GM20431 (cell line): ENCODE data around the gene PLOD1.
"Not testable (repeated sequence)": the region's sequence is repeated elsewhere in the genome, so short reads cannot be mapped to it uniquely, and the experiment has no call there.

Experiments
- in situ Hi-C: fragments of 300-500 bp; cut with MseI, MboI; formaldehyde crosslinking; loops from one replicate; pipeline ENCODE4 v1.15.0; 2020; ENCODE audit warnings: low sequenced_read_pairs; ENCODE audit not compliant: unreplicated experiment

Gene PLOD1

GRCh38 chr1:11934302-11935056 is at the start of gene PLOD1:
PLOD1 (plus strand) TSS chr1:11934717; CDS start chr1:11934780, 63 bp downstream.
- in situ Hi-C loops = no loop called here

GRCh38 chr1:11885916-11886315 is 48.6 kb upstream of the PLOD1 start:
- in situ Hi-C loops = no loop called here

DNA sequence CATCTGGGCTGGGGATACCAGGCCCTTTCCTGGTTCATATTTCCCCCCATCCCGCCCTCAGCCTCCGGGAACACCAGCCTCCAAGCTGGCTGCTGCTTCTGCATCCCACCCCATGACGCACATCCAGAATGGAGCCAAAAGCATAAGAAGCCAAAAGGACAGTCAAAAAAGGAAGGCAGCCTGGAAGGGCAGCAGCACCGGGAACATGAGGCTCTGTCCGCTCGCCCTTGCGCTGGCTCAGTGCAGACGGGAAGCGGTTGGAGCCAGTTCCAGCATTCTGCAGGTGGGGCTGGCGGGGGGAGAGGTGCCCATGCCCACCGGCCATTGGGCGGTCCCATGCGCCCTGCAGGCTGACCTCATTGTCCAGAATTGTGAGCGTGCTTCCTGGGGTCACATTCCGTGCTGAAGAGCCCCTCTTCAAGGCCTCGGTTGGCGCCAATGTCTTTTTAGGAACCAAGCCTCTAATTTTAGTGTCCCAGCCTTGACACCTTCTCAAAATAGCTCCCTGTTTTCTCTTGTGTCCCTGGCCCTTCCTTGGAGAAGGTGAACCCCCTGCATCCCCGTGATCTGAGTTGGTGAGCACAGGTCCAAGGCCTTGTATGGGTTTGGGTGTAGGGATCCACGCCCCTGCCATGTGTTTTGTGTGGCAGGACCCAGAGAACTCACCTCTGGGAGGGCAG is 47.4 kb upstream of the PLOD1 start:
- in situ Hi-C loops = no loop called here

DNA sequence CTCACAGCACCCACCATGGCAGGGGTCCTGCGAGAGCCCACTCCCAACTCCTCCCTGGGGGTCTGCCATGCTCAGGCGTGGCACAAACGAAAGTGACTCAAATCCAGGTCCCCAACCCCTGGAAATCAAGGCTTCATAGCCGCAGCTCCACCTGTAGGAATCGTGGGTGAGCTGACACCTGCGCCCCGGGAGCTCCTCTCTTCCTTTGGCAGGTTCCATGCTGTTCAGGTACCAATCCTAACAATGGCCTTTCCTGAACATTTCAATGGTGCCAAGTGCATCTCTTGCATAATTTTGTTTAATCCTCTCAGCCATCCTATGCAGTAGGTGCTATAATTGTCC is 46.9 kb upstream of the PLOD1 start:
- in situ Hi-C loops = no loop called here

GRCh38 chr1:11888206-11888876 is 46.2 kb upstream of the PLOD1 start:
- in situ Hi-C loops = no loop called here

DNA sequence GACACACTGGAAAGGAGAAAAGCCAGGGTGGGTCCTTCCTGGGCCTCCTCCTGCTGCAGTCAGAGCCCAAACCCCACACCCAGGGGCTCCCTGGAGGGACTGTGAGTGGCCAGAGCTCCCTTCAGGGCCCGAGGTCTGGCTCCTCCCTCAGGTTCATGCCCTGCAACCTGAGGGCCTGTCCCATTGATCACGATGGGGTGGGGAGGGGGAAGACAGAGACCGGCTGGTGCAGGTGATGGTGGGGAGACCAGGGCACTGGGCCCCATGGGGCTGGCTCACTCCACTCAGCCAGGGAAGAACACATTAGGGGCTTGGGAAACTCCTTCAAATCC is 45.7 kb upstream of the PLOD1 start:
- in situ Hi-C loops = no loop called here

DNA sequence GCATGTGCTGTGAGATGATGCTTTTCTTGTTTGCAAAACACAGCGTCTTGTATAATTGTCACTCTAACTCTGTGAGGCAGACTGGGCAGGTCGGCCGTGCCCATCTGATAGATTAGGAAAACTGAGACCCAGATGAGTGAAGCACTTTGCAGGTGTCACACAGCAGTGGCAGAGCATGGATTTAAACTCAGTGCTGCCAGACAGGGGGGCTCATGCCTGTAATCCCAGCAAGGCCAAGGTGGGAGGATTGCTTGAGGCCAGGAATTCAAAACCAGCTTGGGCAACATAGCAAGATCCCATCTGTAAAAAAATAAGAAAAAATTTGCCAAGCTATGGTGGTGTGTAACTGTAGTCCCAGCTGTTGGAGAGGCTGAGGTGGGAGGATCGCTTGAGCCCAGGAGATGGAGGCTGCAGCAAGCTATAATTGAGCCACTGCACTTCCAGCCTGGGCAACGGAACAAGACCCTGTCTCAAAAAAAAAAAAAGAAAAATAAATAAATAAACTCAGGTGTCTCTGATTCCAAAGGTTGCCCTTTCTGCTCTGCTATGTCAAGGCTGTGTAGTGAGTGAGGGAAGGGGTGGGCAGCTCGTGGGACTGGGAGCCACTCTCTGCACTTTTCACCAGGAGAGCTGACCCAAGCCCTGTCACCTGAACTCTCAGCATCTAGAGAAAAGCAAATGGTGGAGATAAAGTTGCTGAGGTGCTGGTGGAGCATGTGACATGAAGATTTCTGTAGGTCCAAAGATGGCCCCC is 42.9 kb upstream of the PLOD1 start:
- in situ Hi-C loops = loop anchor here (10.0 kb wide), 1 partner anchor 47 kb away; the partner anchor contains the start of gene NPPA

- in situ Hi-C loops = loop anchor here (10.0 kb wide), 1 partner anchor 49 kb away; the partner anchor contains the start of gene NPPA
Measured at GRCh38 chr1:11893907-11894251, 40.6 kb upstream of the PLOD1 start.

GRCh38 chr1:11894501-11894900 is 40.0 kb upstream of the PLOD1 start:
- in situ Hi-C loops = loop anchor here (10.0 kb wide), 1 partner anchor 50 kb away; the partner anchor contains the start of gene NPPA

GRCh38 chr1:11898086-11898785 is 36.3 kb upstream of the PLOD1 start:
- in situ Hi-C loops = loop anchor here (10.0 kb wide), 1 partner anchor 53 kb away; the partner anchor contains the start of gene NPPA

- in situ Hi-C loops = loop anchor here (10.0 kb wide), 1 partner anchor 54 kb away; the partner anchor contains the start of gene NPPA
Measured at GRCh38 chr1:11898831-11899467, 35.6 kb upstream of the PLOD1 start.

DNA sequence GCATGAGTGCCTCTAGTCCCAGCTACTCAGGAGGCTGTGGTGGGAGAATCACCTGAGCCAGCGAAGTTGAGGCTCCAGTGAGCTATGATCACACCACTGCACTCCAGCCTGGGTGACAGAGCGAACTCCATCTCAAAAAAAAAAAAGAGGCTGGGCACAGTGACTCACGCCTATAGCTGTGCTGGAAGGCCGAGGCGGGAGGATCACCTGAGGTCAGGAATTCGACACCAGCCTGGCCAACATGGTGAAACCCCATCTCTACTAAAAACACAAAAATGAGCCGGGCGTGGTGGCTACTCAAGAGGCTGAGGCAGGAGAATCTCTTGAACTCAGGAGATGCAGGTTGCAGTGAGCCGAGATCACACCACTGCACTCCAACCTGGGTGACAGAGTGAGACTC is 33.1 kb upstream of the PLOD1 start:
- in situ Hi-C loops = not testable (repeated sequence)

- in situ Hi-C loops = no loop called here
Measured at GRCh38 chr1:11903210-11903609, 31.3 kb upstream of the PLOD1 start.

DNA sequence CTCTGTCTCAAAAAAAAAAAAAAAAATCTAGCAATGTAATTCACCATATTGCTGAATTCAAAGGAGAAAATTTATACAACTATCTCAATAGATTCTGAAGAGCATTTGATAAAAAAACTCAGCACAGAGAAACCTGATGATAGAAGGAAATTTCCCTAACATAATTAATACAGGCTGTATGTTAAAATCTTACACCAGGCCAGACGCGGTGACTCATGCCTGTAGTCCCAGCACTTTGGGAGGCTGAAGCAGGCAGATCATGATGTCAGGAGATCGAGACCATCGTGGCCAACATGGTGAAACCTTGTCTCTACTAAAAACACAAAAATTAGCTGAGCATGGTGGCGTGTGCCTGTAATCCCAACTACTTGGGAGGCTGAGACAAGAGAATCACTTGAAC is 30.4 kb upstream of the PLOD1 start:
- in situ Hi-C loops = not testable (repeated sequence)

GRCh38 chr1:11904978-11905377 is 29.5 kb upstream of the PLOD1 start:
- in situ Hi-C loops = no loop called here

GRCh38 chr1:11906870-11907269 is 27.6 kb upstream of the PLOD1 start:
- in situ Hi-C loops = no loop called here

DNA sequence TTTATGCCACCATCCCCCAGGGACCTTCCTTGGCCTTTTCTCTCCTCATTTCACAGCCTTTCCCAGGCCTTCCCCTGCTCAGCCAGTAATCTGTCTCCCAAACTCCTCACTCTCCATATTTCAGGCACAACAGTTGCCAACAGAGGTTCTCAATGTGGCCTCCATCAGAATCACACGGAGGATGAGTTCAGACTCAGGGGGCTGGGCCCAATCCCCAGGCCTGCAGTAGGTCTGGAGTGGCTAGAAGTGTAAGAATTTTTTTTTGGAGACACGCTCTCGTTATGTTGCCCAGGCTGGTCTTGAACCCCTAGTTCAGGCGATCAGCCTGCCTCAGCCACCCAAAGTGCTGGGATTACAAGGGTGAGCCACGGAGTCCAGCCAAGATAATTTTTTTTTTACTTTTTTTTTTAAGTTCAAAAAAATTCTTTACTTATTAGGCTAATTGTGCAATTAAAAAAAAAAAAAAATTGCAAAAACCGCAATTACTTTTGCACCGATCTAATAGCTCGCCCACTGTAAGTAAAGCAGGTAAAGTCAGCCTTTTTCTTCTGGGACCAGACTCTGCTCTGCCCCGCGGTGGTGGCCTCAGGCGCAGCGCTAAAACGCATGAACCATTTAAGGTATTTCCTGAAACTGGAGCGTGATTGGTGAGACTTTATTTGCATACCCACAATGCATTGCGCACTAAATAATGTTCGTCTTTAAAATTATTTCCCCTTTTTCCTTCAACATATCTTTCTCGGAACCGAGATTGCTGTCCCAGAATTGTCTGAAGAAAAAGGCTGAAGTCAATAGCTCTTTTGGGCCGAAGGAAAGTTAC is 27.0 kb upstream of the PLOD1 start:
- in situ Hi-C loops = no loop called here

- in situ Hi-C loops = no loop called here
Measured at GRCh38 chr1:11908095-11908675, 26.3 kb upstream of the PLOD1 start.
